Measurements from ENCODE around the gene DIP2A.

- TF ChIP-seq POLR2AphosphoS5 (IDR thresholded peaks at IDR 0.05; ENCODE audit: borderline replicate concordance, low read depth, low read length), result no peak
- TF ChIP-seq EZH2 (IDR thresholded peaks at IDR 0.05), result no peak
- no peak for TF ChIP-seq FOXP2 (optimal IDR thresholded peaks at IDR 0.05; ENCODE audit: control extremely low read depth, extremely low read length, insufficient read depth)
Observed at GRCh38 chr21:46518983-46519583, 60.4 kb downstream of the DIP2A start.
